HG03460 (cell line): ENCODE results near the gene PTX4.

Source experiments
- ATAC-seq: cut with Tn5 transposase; IDR thresholded peaks from one replicate; pipeline ENCODE4 v1.9.1; 2021; ENCODE audit not compliant: unreplicated experiment

Gene PTX4

DNA sequence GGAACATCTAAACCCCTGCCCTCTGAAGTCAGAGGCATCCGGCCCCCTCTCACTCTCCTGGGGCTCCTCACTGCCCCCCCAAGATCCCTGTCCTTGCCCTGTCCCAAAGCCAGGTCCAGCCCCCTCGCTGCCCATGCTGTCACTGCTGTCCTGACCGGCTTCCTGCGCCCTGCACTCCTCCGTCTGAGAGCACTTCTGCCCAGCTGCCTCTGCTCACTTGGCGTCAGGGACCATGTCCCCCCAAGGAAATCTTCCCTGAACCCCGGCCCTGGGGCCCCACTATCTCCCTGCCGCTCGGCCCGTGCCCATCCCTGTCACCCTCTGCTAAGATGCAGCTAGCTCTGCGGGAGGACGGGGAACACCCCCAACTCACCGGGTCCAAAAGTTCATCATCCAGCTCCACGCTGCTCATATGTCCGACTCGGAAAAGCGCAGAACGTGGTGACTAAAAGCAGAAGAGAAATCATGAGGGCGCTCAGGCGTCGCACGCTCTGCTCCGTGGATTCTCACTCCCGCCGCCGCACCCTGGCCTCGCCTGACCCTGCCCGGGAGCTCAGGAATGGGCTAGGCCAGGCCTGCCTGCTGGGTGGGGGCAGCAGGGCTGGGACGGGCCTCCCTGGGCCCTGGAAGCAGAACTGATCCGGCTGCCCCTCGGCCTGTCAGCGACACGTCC, 23.7 kb downstream of the PTX4 start:
- ATAC-seq, result no peak

DNA sequence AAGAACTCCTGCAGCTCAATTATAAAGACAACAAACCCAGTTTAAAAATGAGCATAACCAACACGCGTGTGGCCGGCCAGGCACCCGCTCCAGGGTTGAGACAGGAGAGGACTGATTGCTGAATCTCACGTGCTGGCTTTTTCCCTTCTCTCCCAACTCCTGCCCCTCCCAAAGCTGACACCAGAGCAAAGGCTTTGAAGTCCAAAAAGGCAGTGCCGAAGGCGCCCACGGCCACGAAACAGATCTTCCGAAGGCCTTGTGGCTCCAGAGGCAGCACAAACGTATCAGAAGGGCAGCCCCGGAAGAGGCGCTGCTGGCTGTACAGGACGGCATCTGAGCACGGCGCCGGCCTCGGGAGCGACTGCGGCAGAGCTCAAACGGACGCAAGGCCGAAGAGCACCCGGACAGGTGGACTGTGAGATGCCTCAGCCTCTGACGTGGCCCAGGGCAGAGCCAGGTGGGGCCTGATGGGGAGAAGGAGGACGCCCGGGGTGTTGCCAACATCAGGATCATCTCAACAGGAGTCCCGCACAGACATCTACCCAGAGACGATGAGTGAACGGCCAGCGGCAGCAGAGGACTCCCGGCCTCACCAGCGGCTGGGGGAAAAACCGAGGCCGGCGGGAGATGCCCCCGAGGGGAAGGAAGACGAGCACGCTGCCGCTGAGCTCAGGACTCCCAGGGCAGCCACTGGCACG, 24.4 kb downstream of the PTX4 start:
- no peak for ATAC-seq

DNA sequence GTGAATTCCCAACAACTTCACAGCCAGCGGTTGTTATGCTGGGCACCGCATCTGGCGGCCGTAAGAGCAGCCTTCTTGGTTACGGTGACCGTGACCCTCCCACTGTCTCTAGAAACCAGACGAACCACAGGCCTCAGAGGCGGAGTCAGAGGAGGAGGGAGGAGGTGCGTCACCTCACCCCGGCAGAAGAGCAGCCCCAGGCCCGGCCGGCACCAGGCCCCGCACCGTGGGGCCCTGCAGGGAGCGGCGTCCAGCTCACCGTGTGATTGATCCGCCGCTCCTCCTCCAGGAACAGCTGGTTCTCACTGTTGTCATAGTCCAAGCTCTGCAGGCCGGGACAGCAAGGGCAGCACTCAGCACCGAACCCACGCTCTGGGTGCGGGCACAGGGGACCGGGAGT, 27.6 kb downstream of the PTX4 start:
- ATAC-seq, result no peak

DNA sequence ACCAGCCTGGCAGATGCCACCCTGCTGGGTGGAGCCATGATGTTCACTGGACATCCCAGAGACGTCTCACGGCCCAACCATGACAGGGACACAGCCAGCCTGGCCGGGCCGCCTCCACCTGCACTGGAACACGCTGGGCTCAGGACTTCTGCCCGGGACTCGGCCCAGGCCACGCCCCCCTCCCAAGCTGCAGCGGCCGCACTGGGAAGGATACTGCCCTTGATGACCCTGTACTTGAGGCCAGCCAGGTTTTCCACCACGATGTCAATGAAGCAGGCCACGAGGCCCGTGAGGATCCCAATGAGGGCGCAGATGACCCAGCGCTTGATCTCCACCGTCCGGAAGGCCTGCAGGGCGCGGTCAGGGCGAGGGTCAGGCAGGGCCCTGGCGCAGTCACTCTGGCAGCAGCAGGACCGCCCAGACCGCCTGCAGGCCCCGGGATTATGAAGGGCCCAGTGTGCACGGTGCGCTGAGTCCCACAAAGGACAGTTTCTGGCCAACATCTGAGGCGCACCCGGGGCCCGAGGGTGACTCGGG, 28.1 kb downstream of the PTX4 start:
- no peak for ATAC-seq

DNA sequence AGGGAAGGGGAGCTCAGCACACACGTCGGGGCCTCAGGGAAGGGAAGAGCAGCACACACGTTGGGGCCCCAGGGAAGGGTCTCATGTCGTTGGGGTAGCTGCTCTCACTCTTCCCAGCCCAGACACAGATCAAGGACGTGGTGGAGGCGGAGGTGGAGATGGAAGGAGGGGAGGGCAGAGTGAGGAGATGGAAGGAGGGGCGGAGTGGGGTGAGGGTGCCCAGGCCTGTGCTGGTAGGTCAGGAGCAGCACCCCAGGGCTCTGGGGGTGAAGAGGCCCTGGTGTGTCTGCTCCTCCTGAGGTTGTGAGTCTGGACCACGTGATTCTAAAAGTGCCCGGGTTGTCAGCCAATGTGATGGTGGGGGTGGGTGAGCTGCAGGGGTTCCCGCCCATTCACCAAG, 28.8 kb downstream of the PTX4 start:
- no peak for ATAC-seq

DNA sequence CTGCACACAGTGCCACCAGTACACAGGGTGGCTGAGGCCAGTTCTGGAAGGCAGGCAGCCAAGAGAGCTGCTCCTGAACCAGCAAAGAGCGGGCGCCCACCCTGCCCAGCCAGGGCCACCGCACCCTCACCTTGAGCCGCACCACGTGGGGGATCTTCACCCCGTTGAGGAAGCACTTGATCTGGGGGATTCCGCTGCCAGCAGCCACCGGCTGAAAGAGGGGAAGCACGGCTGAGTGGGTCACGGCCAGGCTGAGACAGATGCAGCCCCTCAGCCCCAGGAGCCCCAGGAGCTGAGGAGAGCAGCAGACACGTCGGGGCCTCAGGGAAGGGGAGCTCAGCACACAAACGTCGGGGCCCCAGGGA, 29.8 kb downstream of the PTX4 start:
- ATAC-seq, result no peak

DNA sequence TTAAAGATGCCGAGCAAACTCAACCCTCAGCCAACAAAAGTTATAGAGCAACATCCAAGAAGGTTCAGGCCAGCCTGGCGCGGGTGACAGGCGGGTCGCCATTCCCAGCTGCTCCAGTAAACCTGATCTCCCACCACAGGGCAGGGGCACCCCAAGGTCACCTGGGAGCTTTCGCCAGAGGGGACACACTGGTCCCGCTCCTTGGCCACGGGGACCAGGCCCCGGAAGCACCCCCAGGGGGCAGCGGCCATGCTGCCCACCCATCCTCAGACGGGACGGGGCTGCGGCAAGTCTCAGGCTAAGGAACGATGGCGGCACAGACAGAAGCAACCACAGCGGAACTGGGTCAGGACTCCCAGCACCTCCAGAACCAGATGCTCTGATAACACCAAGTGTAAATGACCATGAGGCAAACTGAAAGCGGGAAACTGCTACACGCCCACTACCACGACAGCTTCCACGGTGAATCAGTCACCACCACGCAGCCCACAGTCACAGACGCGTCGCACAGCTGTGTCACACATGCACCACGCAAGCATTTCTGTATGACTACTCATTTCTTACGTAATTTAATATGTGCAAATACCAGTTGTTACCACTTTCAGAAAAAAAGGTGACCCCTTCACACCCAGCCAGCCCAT, 30.3 kb downstream of the PTX4 start:
- ATAC-seq, result no peak

DNA sequence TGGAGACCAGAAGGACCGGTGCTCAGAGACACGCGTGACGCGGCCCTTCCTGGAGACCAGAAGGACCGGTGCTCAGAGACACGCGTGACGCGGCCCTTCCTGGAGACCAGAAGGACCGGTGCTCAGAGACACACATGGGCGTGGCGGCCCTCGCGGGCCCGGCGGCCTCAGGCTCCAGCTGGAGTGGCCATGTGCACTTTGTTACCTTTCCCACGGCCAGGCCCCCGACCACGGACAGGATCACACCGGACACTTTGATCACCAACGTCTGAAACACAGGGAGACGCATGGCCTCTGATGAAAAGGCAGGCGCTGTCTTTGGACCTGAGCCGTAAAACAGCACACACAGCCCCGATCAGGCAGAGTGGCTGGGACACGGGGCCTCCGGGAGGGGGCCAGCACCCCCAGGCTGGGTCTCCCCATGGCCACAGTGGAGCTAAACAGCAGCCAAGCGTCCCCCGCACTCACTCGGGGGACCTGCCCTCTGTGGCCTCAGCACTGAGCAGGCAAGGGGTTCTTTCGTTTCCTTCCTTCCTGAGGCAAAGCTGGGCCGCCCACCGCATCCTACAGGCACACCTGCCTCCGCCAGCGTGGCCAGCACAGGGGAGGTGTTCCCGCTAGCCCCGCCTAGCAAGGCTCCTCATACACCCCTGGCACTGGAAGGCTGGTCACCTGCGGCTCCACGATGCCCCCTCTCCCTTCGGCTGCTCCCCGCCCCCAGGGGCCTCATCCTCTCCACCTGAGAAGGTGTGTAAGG, 31.1 kb downstream of the PTX4 start:
- ATAC-seq, result no peak

DNA sequence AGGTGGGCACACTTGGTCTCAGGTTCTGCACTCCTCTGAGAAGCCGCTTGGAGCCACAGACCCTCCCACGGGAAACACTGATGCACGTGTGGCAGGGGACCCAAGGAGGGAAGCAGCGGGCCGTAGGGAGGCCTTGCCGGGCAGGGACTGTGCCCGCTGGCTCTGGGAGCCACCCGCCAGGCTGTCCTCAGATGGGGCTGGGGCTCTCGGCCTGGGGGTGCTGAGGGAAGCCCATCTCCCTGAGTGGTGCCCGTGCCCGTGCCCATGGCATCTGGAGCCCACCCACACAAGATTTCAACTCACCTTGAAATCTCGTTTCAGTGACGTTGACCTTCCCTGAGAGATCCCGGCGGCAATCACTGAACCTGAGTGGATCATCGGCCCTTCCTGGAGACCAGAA, 31.8 kb downstream of the PTX4 start:
- ATAC-seq, result no peak

DNA sequence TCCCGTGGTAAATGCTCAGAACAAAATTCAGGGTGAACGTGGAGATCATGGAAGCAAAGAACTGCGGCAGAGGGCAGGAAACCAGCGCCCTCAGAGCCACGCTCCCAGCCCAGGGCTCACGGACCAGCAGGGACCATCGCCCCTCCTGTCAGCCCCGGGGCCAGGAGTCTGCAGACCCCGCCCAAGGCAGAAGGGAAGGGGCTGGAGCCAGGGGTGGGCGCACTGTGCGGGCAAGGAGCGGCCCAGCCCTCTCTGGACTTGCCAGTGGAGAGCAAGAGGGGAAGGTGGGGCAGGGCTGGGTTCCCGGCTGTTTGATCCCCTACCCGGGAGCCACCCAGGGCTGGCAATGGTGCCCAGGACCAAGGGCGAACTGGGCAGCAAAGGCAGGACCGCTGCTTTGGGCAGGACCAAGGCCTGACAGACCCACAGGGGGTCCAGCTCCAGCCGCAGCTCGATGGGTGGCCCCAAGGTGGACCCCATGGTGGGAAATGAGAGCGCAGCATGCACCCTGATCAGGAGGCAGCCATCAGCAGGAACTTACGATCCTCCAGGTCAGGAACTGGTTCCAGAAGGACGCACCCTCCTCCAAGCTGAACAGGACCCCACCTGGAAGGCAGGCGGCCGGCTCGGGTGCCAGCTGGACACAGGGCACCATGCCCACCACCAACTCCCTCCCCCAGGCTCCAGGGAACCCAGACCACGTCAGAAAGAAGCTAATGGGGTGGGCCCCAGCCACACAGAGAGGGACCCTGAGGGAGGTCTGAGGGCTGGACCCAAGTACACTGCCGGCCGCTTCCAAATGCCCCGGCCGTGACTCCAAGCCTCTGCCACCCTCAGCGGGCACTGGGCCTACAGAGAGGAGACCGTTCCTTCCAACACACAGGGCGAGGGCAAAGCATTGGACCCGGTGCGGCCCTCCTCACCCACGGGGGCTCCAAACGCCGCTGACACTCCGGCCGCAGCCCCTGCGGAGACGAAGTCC, 33.3 kb downstream of the PTX4 start:
- no peak for ATAC-seq

DNA sequence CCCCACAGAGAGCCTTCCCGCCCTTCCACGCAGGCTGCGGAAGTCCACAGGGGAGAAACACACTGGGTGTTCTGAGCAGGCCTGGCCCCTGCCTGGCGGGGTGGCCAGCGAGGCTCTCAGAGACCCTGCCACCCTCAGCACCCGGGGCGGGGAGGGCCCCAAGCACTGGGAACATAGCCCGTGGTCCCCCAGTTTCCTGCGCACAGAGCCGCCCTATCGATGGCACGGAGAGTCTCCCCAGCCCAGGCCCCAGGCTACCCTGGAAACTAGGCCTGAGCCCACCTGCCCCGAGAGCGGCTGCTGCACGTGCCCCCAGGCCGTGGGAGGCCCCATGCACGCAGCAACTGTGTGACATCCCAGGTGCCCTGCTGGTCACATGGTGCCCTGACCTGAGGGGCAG, 34.2 kb downstream of the PTX4 start:
- ATAC-seq, result no peak

DNA sequence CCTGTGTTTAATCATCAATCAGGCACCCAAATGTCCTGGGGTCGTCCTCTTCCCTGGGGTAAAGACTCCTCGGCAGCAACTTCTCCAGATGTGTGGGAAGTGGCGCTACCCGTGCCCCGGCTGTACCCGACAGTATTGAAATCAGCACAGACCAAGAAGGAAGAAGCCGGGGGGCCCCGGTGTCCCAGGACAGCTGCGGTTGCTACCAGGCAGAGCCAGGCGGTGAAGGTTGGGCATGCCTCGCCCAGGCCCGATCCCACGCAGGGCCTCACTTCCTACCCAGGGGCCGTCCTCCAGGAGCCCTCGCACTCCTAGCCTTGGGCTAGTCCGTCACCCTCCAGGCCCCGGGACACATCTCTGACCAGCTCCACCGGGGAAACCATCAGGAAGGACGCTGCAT, 35.4 kb downstream of the PTX4 start:
- ATAC-seq, result no peak

DNA sequence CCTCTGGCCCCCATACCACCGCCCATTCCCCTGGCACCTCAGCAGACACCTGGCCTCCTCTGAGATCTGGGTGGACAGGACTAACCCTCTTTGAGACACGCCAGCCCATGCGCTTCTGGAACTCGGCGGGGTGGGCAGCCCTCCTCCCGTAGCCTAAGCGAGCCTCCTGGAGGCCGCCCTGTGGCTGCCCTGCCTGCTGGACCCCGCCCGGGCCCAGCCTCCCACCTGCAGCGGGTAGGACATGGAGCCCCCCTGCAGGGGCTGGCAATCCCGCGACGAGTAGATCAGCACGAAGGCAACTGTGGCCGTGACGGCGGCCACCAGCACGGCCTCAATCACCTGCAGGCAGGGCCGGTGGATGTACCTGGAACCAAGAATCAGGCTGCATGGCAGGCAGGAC, 36.2 kb downstream of the PTX4 start:
- ATAC-seq, result no peak

DNA sequence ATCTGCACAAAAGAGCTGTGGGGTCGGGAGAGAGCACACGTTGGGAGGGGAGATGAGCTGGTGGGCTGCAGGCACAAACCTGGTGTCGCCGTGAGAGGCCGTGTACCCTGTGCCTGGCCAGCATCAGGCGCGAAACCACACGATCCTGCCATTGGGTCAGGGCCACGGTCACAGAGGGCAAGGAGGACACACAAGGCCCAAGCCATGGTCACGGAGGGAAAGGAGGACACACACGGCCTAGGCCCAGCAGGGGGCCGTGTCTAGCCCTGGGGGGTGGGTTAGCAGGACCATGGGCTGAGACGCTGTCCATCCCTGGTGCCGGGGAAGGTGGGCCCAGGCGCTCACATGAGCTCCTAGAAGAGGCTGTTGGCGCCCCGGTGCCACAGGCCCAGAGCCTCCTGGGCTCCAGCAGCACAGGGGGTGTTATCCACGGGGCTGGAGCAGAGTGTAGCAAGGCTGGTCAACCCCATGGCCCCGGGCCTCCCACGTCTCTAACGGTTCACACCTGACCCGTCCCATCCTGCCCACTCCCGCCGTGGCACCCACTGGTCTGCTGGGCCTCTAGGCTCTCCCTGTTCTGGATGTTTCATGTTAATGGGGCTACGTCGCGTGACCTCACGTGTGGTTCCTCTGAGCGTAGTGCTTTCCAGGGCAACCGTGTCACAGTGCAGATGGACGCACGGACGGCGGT, 36.9 kb downstream of the PTX4 start:
- no peak for ATAC-seq

DNA sequence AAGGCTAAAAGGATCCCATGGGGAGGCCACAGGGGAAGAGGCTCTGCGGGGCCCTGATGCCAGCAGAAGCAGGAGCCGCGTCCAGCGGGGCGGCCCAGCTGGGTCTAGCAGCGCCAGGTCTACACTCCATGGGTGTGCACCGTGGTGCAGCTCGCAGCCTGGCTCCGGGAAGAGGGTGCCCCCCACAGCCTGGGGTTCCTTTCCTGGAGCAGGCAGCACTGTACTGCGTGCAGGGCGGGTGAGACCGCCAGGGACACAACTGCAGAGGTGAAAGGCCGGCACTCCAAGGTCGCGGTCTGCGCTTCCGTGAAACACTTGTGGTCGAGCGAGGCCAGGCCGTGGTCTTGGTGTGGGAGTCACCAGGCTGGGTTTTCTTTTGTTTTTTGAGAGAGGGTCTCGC, 37.9 kb downstream of the PTX4 start:
- no peak for ATAC-seq

DNA sequence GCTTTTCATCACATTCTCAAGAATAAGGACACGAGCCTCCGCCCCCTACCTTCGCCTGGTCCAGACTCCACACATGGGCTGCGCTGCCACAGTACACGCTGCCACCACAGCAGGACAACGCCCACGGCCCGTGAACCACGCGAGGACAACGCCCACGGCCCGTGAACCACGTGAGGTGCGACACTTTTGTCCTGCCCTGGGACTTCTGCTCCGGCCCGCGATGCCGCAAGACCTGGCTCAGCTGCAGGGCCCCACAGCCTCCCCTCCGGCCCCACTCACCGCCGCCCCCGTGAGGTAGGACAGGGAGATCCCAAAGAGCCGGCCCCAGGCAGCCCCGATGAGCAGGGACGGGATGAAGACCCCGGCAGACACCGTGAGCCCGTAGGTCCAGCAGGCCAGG, 38.5 kb downstream of the PTX4 start:
- no peak for ATAC-seq

DNA sequence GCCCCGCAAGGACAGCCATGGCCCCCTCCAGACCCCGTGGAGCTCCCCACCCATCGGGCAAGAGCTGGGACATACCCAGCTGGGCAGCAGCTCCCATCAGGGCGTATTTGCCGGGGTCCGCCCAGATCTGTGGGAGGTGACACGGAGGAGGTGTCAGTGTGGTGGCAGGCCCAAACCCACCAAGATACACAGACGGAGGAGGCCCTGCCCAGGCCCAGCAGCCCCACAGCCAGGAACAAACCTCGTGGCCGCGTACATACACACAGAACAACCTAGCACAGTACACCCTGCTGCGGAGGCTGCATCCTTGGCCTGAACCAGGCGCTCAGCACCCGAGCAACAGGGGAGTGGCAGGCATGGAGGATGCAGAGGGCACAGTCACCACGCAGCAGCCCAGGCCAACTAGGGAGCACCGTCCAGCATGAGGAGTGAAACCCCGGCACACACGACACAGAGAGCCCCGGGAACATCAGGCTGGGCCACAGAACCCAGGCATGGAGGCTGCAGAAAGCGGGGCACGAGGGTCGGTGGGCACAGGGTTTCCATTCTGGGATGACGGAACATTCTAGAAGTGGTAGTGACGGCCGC, 39.4 kb downstream of the PTX4 start:
- ATAC-seq, result no peak

DNA sequence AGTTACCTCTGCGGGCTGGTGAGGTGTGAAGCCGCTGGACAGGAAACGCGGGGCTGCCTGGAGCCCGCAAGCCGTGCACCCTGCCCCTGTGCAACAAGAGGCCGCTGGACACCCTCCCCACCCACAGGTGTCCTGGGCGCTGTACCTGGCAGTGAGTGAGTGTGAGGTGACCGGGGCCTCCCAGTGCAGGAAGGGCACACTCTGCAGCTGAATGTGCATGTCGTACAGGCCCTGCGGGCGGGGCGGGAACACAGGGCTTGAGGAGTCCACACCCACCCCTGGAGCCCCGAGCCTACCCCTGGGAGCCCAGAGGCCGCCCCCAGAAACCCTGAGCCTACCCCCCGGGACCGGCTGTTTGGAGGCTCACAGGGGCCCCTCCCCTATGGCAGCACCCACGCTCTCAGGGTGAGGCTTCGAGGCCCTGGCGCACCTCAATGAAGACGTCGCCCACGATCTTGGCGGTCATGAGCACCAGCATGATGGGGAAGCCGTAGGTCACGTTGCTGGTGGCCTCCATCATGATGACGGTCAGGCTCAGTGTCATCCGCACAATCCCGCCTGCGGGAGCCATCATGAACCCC, 40.1 kb downstream of the PTX4 start:
- ATAC-seq, result no peak

DNA sequence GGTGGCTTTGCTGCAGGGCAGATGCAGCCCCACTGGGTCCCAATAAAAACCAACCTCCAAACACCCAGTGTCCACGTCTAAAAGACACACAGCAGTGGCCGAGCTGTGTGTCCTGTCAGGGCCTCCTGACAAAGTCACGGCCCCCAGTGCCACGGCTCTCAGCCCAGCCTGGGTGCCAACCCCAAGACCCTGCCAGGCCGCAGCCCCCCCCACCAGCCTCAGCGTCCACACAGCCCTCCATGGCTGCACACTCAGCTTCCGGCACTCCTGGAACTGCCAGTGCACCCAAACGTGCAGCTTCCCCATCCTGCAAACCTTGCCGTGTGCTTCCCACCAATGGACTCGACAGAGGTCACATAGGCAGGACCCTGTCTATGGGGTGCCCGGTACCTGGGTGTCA, 40.8 kb downstream of the PTX4 start:
- no peak for ATAC-seq
